ENCODE results near the gene SHISAL1. TPM values are rescaled to one million over a fixed set of nuclear protein-coding genes. Genes with fewer than 3 reads are reported as not detected.

Gene SHISAL1
- total RNA-seq, 1 donor from 2014 or later = 7.5 TPM

- H3K27ac Mint-ChIP-seq (ENCODE audit: unreplicated experiment) = no peak overlapping the region
- no peak for DNase-seq (ENCODE audit: low spot score)
- peaks cover 16% of the 10 kb centered on the region for H3K9me3 Mint-ChIP-seq (ENCODE audit: low read depth)
- no peak overlapping the region for H3K4me3 Mint-ChIP-seq (ENCODE audit: unreplicated experiment)
- peaks cover 12% of the 10 kb centered on the region for H3K27me3 Mint-ChIP-seq (ENCODE audit: low read depth)
- H3K4me1 Mint-ChIP-seq (ENCODE audit: low read depth) = peaks cover 23% of the 10 kb centered on the region
- no peak for TF ChIP-seq CTCF (IDR thresholded peaks at IDR 0.05)
- peaks cover 11% of the 10 kb centered on the region for H3K36me3 Mint-ChIP-seq (ENCODE audit: low read depth)
These were observed 103.4 kb downstream of the SHISAL1 start for GRCh38 chr22:44209343-44209742.

GRCh38 chr22:44207981-44208317 lies 104.8 kb downstream of the SHISAL1 start:
- TF ChIP-seq CTCF (IDR thresholded peaks at IDR 0.05) = no peak
- no peak overlapping the region for H3K27ac Mint-ChIP-seq (ENCODE audit: unreplicated experiment)
- peaks cover 24% of the 10 kb centered on the region for H3K4me1 Mint-ChIP-seq (ENCODE audit: low read depth)
- peaks cover 16% of the 10 kb centered on the region for H3K9me3 Mint-ChIP-seq (ENCODE audit: low read depth)
- DNase-seq (ENCODE audit: low spot score) = no peak
- peaks cover 12% of the 10 kb centered on the region for H3K27me3 Mint-ChIP-seq (ENCODE audit: low read depth)
- H3K4me3 Mint-ChIP-seq (ENCODE audit: unreplicated experiment) = no peak overlapping the region
- H3K36me3 Mint-ChIP-seq (ENCODE audit: low read depth) = peaks cover 11% of the 10 kb centered on the region

- Mint-ChIP-seq H3K9me3 (ENCODE audit: low read depth) (peaks cover 16% of the 10 kb centered on the region), H3K36me3 (ENCODE audit: low read depth) (peaks cover 11% of the 10 kb centered on the region), H3K4me1 (ENCODE audit: low read depth) (peaks cover 26% of the 10 kb centered on the region), H3K27ac (ENCODE audit: unreplicated experiment) (no peak overlapping the region), H3K27me3 (ENCODE audit: low read depth) (peaks cover 12% of the 10 kb centered on the region), H3K4me3 (ENCODE audit: unreplicated experiment) (no peak overlapping the region)
- DNase-seq (ENCODE audit: low spot score) = no peak
- TF ChIP-seq CTCF (IDR thresholded peaks at IDR 0.05) = no peak
These were observed 105.4 kb downstream of the SHISAL1 start for GRCh38 chr22:44207173-44207980.

- Mint-ChIP-seq H3K27ac (ENCODE audit: unreplicated experiment) (no peak overlapping the region), H3K36me3 (ENCODE audit: low read depth) (peaks cover 11% of the 10 kb centered on the region), H3K27me3 (ENCODE audit: low read depth) (peaks cover 12% of the 10 kb centered on the region), H3K4me3 (ENCODE audit: unreplicated experiment) (no peak overlapping the region), H3K9me3 (ENCODE audit: low read depth) (peaks cover 16% of the 10 kb centered on the region), H3K4me1 (ENCODE audit: low read depth) (peaks cover 26% of the 10 kb centered on the region)
- no peak for TF ChIP-seq CTCF (IDR thresholded peaks at IDR 0.05)
- no peak for DNase-seq (ENCODE audit: low spot score)
These were observed 106.1 kb downstream of the SHISAL1 start for GRCh38 chr22:44206696-44207095.

- H3K27ac Mint-ChIP-seq (ENCODE audit: unreplicated experiment) = no peak overlapping the region
- H3K36me3 Mint-ChIP-seq (ENCODE audit: low read depth) = peaks cover 11% of the 10 kb centered on the region
- peaks cover 12% of the 10 kb centered on the region for H3K27me3 Mint-ChIP-seq (ENCODE audit: low read depth)
- H3K4me3 Mint-ChIP-seq (ENCODE audit: unreplicated experiment) = no peak overlapping the region
- peaks cover 24% of the 10 kb centered on the region for H3K4me1 Mint-ChIP-seq (ENCODE audit: low read depth)
- peaks cover 16% of the 10 kb centered on the region for H3K9me3 Mint-ChIP-seq (ENCODE audit: low read depth)
- DNase-seq (ENCODE audit: low spot score) = no peak
- TF ChIP-seq CTCF (IDR thresholded peaks at IDR 0.05) = no peak
These were observed 106.5 kb downstream of the SHISAL1 start for GRCh38 chr22:44206330-44206645.
